DMS 273 (cell line): ENCODE results near the gene RIMBP2.
"Not testable (repeated sequence)": the region's sequence is repeated elsewhere in the genome, so short reads cannot be mapped to it uniquely, and the experiment has no call there.

Experiments
- DNase-seq: peaks from one replicate; lab custom pipeline; 2025; ENCODE audit not compliant: unreplicated experiment; lab: John Stamatoyannopoulos, UW

Gene RIMBP2

GRCh38 chr12:130742112-130742511 lies 26.0 kb upstream of the RIMBP2 start:
- DNase-seq, result no peak

GRCh38 chr12:130739571-130739970 lies 23.5 kb upstream of the RIMBP2 start:
- DNase-seq, result no peak

GRCh38 chr12:130738403-130738802 lies 22.3 kb upstream of the RIMBP2 start:
- DNase-seq, result not testable (repeated sequence)

GRCh38 chr12:130737731-130738130 lies 21.6 kb upstream of the RIMBP2 start:
- no peak for DNase-seq

- DNase-seq, result no peak
Measured at GRCh38 chr12:130729344-130729743, 13.2 kb upstream of the RIMBP2 start.

- no peak for DNase-seq
Measured at GRCh38 chr12:130728158-130729058, 12.3 kb upstream of the RIMBP2 start.

- DNase-seq, result peak; percentile 55
Measured at GRCh38 chr12:130719263-130719859, 3.3 kb upstream of the RIMBP2 start.

GRCh38 chr12:130717752-130718151 lies 1.7 kb upstream of the RIMBP2 start:
- no peak for DNase-seq

- no peak for DNase-seq
Measured at GRCh38 chr12:130716969-130717366, 869 bp upstream of the RIMBP2 start.

- DNase-seq, result peak; percentile 72
Measured at GRCh38 chr12:130715150-130715997, 725 bp downstream of the RIMBP2 start.

GRCh38 chr12:130714591-130715149 lies 1.4 kb downstream of the RIMBP2 start:
- peak; percentile 82 for DNase-seq

- peak; percentile 81 for DNase-seq
Measured at GRCh38 chr12:130714091-130714590, 2.0 kb downstream of the RIMBP2 start.

- peak; percentile 76 for DNase-seq
Measured at GRCh38 chr12:130713581-130713991, 2.5 kb downstream of the RIMBP2 start.

GRCh38 chr12:130712346-130713065 lies 3.6 kb downstream of the RIMBP2 start:
- no peak for DNase-seq

GRCh38 chr12:130711756-130712155 lies 4.3 kb downstream of the RIMBP2 start:
- DNase-seq, result no peak

GRCh38 chr12:130710733-130711080 lies 5.4 kb downstream of the RIMBP2 start:
- DNase-seq, result no peak

GRCh38 chr12:130709971-130710732 lies 5.9 kb downstream of the RIMBP2 start:
- DNase-seq, result no peak

GRCh38 chr12:130709151-130709970 lies 6.7 kb downstream of the RIMBP2 start:
- DNase-seq, result no peak

- DNase-seq, result no peak
Measured at GRCh38 chr12:130708648-130709047, 7.5 kb downstream of the RIMBP2 start.
